ENCODE data around the gene COA7. TPM values are rescaled to one million over a fixed set of nuclear protein-coding genes. Genes with fewer than 3 reads are reported as not detected.

Gene COA7
- 19.6 to 24.4 TPM (median 22.0 TPM) in 5 replicates for total RNA-seq (2022; extraction: Qiagen RNA extraction; ENCODE audit: low read depth)

GRCh38 chr1:52697795-52698674 lies at the start of gene COA7:
Gene COA7 (minus strand): TSS chr1:52698347. CDS start chr1:52698326, 21 bp downstream.

GRCh38 chr1:52726265-52727113 lies 28.3 kb upstream of the COA7 start, which contains the start of gene ZYG11B:
Gene ZYG11B (plus strand): TSS chr1:52726453. CDS start chr1:52726654, 201 bp downstream.

Other genes with a start within 250 kb of the COA7 start
- 15.8 to 26.3 TPM (median 16.9 TPM) in 5 replicates for gene TUT4, start 145.3 kb downstream of the COA7 start, total RNA-seq (2022; extraction: Qiagen RNA extraction; ENCODE audit: low read depth)
- not detected in 5 replicates for gene GPX7, start 96.0 kb downstream of the COA7 start, total RNA-seq (2022; extraction: Qiagen RNA extraction; ENCODE audit: low read depth)
- 0.19 TPM in 1 of 5 replicates, not detected in the others for gene SHISAL2A, start 65.2 kb downstream of the COA7 start, total RNA-seq (2022; extraction: Qiagen RNA extraction; ENCODE audit: low read depth)
- 3.4 to 5.3 TPM (median 4.4 TPM) in 5 replicates for gene ZYG11B, start 28.1 kb upstream of the COA7 start, total RNA-seq (2022; extraction: Qiagen RNA extraction; ENCODE audit: low read depth)
- 2.1 to 2.7 TPM (median 2.5 TPM) in 5 replicates for gene ZYG11A, start 144.4 kb upstream of the COA7 start, total RNA-seq (2022; extraction: Qiagen RNA extraction; ENCODE audit: low read depth)
- 8.5 to 13.2 TPM (median 10.1 TPM) in 5 replicates for gene ECHDC2, start 223.4 kb upstream of the COA7 start, total RNA-seq (2022; extraction: Qiagen RNA extraction; ENCODE audit: low read depth)
- 44.9 to 68.4 TPM (median 52.3 TPM) in 5 replicates for gene SCP2, start 228.9 kb upstream of the COA7 start, total RNA-seq (2022; extraction: Qiagen RNA extraction; ENCODE audit: low read depth)

Data from A549 treated with CpdA at 1 μM for 4 hours (cell line).